Lower leg skin (tissue), 4 donors: ENCODE measurements around the gene OTUD1. TPM values are rescaled to one million over a fixed set of nuclear protein-coding genes. Genes with fewer than 3 reads are reported as not detected.

Source experiments
- DNase-seq, 2 donors: peaks; one replicate each; pipeline ENCODE4 v3.0.0-alpha.2; 2019; ENCODE audit warnings: low spot score in 2 of 2
- H3K4me3 ChIP-seq: fragments of 200-600 bp; sonication (generic); 2 replicates; pipeline ENCODE4 v1.5.1; 2017; ENCODE audit warnings: mild to moderate bottlenecking, low read depth; ENCODE audit not compliant: poor library complexity, severe bottlenecking
- POLR2A ChIP-seq, 2 donors: fragments of 450-650 bp; IDR thresholded peaks; one replicate each; pipeline ENCODE4 v1.6.1; 2016 to 2017; ENCODE audit warnings: antibody characterized with exemption in 2 of 2, mild to moderate bottlenecking in 1 of 2, moderate library complexity in 1 of 2
- WGBS, 2 donors: methylation state at CpG; one replicate each; pipeline ENCODE4 v1.1.5; 2018; 5-methylcytosine and 5-hydroxymethylcytosine counted together
- intact Hi-C: fragments of 100-400 bp; cut with DNase I; formaldehyde crosslinking; loops from one replicate; pipeline ENCODE4 v1.15.0; 2023; ENCODE audit warnings: low total_unique reads
- total RNA-seq, 4 donors: library from RNA; depleted of rRNA; stranded (reverse); fragments of >200 nt; gene quantifications; one replicate each; pipeline ENCODE4 v1.1.0, GENCODE V29; 2016
- TF ChIP-seq, protein P1 (sequence below), 3 donors: fragments of 450-650 bp; IDR thresholded peaks; one replicate each; pipeline ENCODE4 v1.5.1; 2016; ENCODE audit warnings: antibody characterized with exemption in 3 of 3, mild to moderate bottlenecking in 3 of 3, moderate library complexity in 2 of 3

Gene OTUD1
- total RNA-seq, 4 donors from 2014 or later: 29.4 to 48.5 (median 34.8) TPM

DNA sequence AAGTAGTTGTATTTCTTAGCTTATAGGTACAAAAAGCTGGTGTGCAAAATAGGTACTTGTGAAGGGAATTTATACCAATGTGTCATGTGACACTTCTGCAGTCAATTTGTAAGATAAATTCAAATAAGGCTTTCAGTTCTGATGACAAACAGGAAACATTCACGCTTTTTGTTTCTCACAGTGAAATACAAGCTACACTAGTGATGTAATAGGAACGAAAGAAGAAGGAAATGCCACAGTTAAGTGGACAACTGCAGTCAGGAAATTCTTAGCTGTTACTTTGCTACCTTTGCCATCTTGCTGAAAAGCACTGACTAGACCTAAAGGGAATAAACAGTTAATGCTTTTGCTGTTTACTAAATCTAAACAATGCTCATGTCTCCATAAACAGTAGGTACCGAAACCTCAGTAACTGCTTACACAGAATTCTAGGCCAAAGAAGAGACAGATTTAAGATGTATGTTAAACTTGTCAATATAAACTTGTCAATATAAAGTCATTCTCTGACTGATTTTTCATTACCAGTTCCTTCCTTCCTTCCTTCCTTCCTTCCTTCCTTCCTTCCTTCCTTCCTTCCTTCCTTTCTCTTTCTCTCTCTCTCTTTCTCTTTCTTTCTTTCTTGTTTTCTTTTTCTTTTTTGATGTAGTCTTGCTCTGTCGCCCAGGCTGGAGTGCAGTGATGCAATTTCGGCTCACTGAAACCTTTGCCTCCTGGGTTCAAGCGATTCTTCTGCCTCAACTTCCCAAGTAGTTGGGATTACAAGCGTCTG is 10.1 kb downstream of the OTUD1 start:
- DNase-seq: no peak
- H3K4me3 ChIP-seq: no peak overlapping the region
- TF ChIP-seq, protein P1, sequence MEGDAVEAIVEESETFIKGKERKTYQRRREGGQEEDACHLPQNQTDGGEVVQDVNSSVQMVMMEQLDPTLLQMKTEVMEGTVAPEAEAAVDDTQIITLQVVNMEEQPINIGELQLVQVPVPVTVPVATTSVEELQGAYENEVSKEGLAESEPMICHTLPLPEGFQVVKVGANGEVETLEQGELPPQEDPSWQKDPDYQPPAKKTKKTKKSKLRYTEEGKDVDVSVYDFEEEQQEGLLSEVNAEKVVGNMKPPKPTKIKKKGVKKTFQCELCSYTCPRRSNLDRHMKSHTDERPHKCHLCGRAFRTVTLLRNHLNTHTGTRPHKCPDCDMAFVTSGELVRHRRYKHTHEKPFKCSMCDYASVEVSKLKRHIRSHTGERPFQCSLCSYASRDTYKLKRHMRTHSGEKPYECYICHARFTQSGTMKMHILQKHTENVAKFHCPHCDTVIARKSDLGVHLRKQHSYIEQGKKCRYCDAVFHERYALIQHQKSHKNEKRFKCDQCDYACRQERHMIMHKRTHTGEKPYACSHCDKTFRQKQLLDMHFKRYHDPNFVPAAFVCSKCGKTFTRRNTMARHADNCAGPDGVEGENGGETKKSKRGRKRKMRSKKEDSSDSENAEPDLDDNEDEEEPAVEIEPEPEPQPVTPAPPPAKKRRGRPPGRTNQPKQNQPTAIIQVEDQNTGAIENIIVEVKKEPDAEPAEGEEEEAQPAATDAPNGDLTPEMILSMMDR (IDR thresholded peaks at IDR 0.05): no peak
- TF ChIP-seq POLR2A (IDR thresholded peaks at IDR 0.05): no peak
- 78% methylated on average over 7 of the region's 7 CpGs for WGBS, 2 donors
- intact Hi-C loops: no loop called here

DNA sequence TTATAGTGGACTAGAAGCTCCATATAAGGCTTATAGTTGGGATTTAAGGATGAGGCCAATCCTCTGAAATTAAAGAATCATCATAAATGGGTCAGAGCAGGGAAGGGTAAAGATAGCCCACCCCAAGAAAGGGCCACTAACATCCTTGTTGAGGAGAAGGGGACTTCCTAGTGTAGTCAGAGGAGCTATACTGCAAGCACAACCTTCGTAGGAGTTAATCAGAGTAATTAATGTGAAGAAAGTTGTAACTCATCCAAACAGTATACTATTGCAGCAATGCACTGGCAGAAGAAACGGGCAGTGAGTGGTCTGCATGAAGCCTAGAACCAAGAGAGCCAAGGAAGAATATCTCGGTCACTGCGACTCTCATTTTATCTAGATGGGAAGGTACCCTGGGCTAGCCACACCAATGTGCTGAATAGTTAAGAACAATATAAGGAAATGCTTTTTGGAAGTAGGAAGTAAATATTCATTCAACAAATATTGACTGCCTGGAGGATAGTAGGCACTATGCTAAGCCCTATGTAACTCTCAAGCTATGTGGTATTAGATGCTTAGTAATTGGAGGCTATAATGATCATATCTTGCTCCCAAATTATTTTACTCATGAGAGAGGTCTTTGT is 13.3 kb downstream of the OTUD1 start:
- TF ChIP-seq, protein P1 (IDR thresholded peaks at IDR 0.05): no peak
- no peak for TF ChIP-seq POLR2A (IDR thresholded peaks at IDR 0.05)
- 70 to 83% methylated on average over 4 of the region's 4 CpGs for whole genome bisulfite sequencing, 2 donors
- H3K4me3 ChIP-seq: no peak overlapping the region
- DNase-seq: no peak
- intact Hi-C loops: no loop called here

DNA sequence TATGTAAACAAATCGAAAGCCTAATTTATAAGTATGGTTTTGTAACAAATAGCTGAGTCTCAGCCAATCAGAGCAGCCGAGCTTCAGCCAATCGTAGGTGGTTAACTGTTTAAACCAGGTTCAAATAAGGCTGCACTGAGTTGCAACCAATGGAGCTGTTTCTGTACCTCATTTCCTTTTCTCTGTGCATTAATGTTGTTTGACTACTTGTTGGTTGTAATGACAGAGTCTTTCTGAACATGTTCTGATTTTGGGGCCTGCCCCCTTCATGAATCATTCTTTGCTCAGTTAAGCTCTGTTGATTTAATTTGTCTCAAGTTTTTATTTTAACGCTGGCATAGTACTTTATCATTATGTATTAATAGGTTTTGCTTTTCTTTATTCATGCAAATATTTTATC is 14.6 kb downstream of the OTUD1 start:
- no peak overlapping the region for H3K4me3 ChIP-seq
- TF ChIP-seq, protein P1 (IDR thresholded peaks at IDR 0.05): no peak
- no peak for TF ChIP-seq POLR2A (IDR thresholded peaks at IDR 0.05)
- no peak for DNase-seq
- intact Hi-C loops: no loop called here
- 70 to 79% methylated on average over 4 of the region's 4 CpGs for WGBS, 2 donors

DNA sequence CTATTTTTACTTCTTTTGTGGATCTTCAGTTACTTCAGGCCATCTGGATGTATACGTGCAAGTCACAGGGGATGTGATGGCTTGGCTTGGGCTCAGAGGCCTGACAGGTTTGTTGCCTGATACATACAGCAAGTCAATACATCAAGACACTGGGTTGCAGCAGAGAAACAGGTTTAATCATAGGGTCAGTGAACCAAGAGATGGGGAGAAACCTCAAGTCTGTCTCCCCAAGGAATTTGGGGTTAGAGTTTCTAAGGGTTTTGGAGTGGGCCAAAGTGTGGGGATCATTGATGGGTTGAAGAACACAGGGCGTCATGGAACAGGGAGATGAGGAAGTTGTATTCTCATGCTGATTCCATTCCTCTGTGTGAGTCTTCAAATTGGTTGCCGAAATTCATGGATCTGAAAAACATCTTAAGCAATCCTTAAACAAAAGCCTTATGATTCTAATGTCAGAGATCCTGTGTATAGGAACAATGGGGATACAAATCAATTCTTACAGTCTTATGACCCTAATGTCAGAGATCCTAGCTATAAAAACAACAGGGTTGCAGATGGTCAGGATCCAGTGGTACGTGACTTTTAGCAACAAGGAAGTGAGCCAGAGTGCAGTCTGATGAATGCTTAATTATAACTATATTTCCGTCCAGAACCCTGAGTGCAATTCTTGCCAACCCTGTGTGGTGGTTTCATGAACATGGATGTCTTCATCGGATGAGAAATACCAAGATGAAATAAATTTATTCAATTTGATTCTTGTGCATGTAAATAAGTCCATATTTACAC is 18.9 kb downstream of the OTUD1 start:
- WGBS, 2 donors: 72% methylated on average over 6 of the region's 6 CpGs
- no peak overlapping the region for H3K4me3 ChIP-seq
- no peak for DNase-seq
- TF ChIP-seq POLR2A (IDR thresholded peaks at IDR 0.05): no peak
- TF ChIP-seq, protein P1 (IDR thresholded peaks at IDR 0.05): no peak
- intact Hi-C loops: no loop called here

DNA sequence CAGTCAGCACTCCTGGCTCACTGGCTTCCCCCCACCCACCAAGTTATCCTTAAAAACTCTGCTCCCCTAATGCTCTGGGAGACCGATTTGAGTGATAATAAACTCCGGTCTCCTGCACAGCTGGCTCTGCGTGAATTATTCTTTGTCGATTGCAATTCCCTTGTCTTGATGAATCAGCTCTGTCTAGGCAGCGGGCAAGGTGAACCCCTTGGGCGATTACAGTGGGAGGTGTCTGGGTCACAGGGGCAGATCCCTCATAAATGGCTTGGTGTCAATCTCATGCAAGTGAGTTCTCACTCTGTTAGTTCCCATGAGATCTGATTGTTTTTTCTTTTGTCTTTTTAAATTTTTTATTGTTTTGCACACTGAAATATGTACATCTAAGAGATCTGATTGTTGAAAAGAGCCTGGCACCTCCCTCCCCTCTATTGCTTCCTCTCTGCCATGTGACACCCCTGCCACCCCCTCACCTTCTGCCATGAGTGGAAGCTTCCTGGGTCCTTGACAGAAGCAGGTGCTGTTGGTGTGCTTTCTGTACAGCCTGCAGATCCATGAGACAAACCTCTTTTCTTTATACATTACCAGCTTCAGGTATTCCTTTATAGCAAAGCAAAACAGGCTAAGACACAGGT is 20.5 kb downstream of the OTUD1 start:
- intact Hi-C loops: no loop called here
- 47 to 67% methylated on average over 6 of the region's 6 CpGs for WGBS, 2 donors
- no peak for DNase-seq
- TF ChIP-seq, protein P1 (IDR thresholded peaks at IDR 0.05): no peak
- no peak for TF ChIP-seq POLR2A (IDR thresholded peaks at IDR 0.05)
- H3K4me3 ChIP-seq: no peak overlapping the region
